SK-N-SH (cell line): ENCODE data around the gene VIPAS39. TPM values are rescaled to one million over a fixed set of nuclear protein-coding genes. Genes with fewer than 3 reads are reported as not detected.

Experiments used
- CTCF ChIA-PET: fragments of 300-600, 350-600 bp; formaldehyde crosslinking; extraction: SDS; loops from one replicate; lab custom pipeline; 2021; lab: Yijun Ruan, JAX
- POLR2A ChIA-PET: fragments of 350-600 bp; sonication (Branson Sonifier 250); formaldehyde crosslinking; extraction: SDS; loops from one replicate; lab custom pipeline; 2020; ENCODE audit warnings: antibody characterized with exemption, inconsistent platforms; lab: Yijun Ruan, JAX
- DNase-seq: peaks from one replicate; pipeline ENCODE4 v3.0.0; 2012
- H2AFZ ChIP-seq: fragments of 200-600 bp; sonication (generic); 2 replicates; pipeline ENCODE4 v1.8.1; 2016; ENCODE audit warnings: antibody characterized with exemption, mild to moderate bottlenecking, low read depth
- H3F3A ChIP-seq: fragments of 200-600 bp; sonication (generic); replicated peaks from 2 replicates; pipeline ENCODE3; 2016; ENCODE audit warnings: antibody characterized with exemption, mild to moderate bottlenecking; ENCODE audit not compliant: insufficient read depth
- H3K27ac ChIP-seq, 2 experiments: fragments of 200-500 bp in 1 of 2; fragments of 200-600 bp in 1 of 2; sonication (Bioruptor generic) in 1 of 2; sonication (generic), shearing (Covaris generic) in 1 of 2; 2 replicates each; pipeline versions ENCODE4 v1.5.1 to v1.6.1; 2014 to 2016; ENCODE audit warnings: low read depth in 2 of 2, inconsistent platforms in 1 of 2, low read length in 1 of 2, mild to moderate bottlenecking in 1 of 2, mixed read lengths in 1 of 2
- H3K27me3 ChIP-seq: fragments of 200-600 bp; sonication (generic), shearing (Covaris generic); 2 replicates; pipeline ENCODE4 v1.6.1; 2016; ENCODE audit warnings: mixed run types; ENCODE audit not compliant: insufficient read depth
- H3K36me3 ChIP-seq, 2 experiments: fragments of 200-500 bp in 1 of 2; fragments of 200-600 bp in 1 of 2; sonication (Bioruptor generic) in 1 of 2; sonication (generic) in 1 of 2; replicated peaks in 1 of 2; 2 replicates each; pipeline versions ENCODE3 to v1.5.1; 2014 to 2016; ENCODE audit warnings: low read length in 1 of 2, mild to moderate bottlenecking in 1 of 2; ENCODE audit not compliant: insufficient read depth in 2 of 2, control insufficient read depth in 1 of 2
- H3K4me1 ChIP-seq, 2 experiments: fragments of 200-500 bp in 1 of 2; fragments of 200-600 bp in 1 of 2; sonication (Bioruptor generic) in 1 of 2; sonication (generic), shearing (Covaris generic) in 1 of 2; 2 replicates each; pipeline versions ENCODE4 v1.5.1 to v1.6.1; 2014 to 2016; ENCODE audit warnings: low read depth in 1 of 2, low read length in 1 of 2, mixed run types in 1 of 2; ENCODE audit not compliant: insufficient read depth in 2 of 2, control insufficient read depth in 1 of 2
- H3K4me2 ChIP-seq: fragments of 200-600 bp; sonication (generic), shearing (Covaris generic); 2 replicates; pipeline ENCODE4 v1.6.1; 2017; ENCODE audit warnings: mixed run types
- H3K4me3 ChIP-seq, 2 experiments: fragments of 200-500 bp in 1 of 2; fragments of 200-600 bp in 1 of 2; sonication (Bioruptor generic) in 1 of 2; sonication (generic), shearing (Covaris generic) in 1 of 2; 2 replicates each; pipeline versions ENCODE4 v1.5.1 to v1.8.1; 2014 to 2016; ENCODE audit warnings: low read depth in 2 of 2, inconsistent platforms in 1 of 2, low read length in 1 of 2, mild to moderate bottlenecking in 1 of 2, mixed read lengths in 1 of 2, moderate library complexity in 1 of 2
- H3K79me2 ChIP-seq: fragments of 200-600 bp; sonication (generic); 2 replicates; pipeline ENCODE4 v1.8.1; 2017; ENCODE audit warnings: mild to moderate bottlenecking; ENCODE audit not compliant: insufficient read depth
- H3K9ac ChIP-seq: fragments of 200-600 bp; sonication (generic); 2 replicates; pipeline ENCODE4 v1.6.1; 2017; ENCODE audit warnings: mixed run types
- H3K9me2 ChIP-seq: fragments of 200-600 bp; sonication (generic); 2 replicates; pipeline ENCODE4 v1.6.1; 2017; ENCODE audit warnings: mixed run types
- H3K9me3 ChIP-seq: fragments of 200-600 bp; sonication (generic); 2 replicates; pipeline ENCODE4 v1.6.1; 2017; ENCODE audit warnings: mixed run types, mild to moderate bottlenecking, moderate library complexity
- H4K20me1 ChIP-seq: fragments of 200-600 bp; sonication (generic); 2 replicates; pipeline ENCODE4 v1.6.1; 2017; ENCODE audit warnings: mild to moderate bottlenecking, mixed run types; ENCODE audit not compliant: insufficient read depth
- CHD2 ChIP-seq: fragments of 150-350 bp; IDR thresholded peaks from 2 replicates; pipeline ENCODE4 v1.6.1; 2018; ENCODE audit warnings: low read length; ENCODE audit not compliant: partially characterized antibody
- ELF1 ChIP-seq: IDR thresholded peaks from 2 replicates; pipeline ENCODE4 v1.4.0; 2012
- EP300 ChIP-seq, 2 experiments: IDR thresholded peaks; 2 replicates each; pipeline versions ENCODE4 v1.4.0 to v1.6.1; 2012; ENCODE audit warnings: borderline replicate concordance in 1 of 2, low read depth in 1 of 2, low read length in 1 of 2
- EZH2phosphoT487 ChIP-seq: fragments of 200-600 bp; sonication (generic); IDR thresholded peaks from 2 replicates; pipeline ENCODE4 v1.6.1; 2017; ENCODE audit warnings: low read depth, mixed run types, mild to moderate bottlenecking, antibody characterized with exemption, moderate library complexity, borderline replicate concordance
- FOSL2 ChIP-seq: IDR thresholded peaks from 2 replicates; pipeline ENCODE4 v1.4.0; 2012; ENCODE audit warnings: low read depth, mild to moderate bottlenecking, moderate library complexity, borderline replicate concordance
- FOXM1 ChIP-seq: IDR thresholded peaks from 2 replicates; pipeline ENCODE4 v1.4.0; 2012; ENCODE audit warnings: low read depth, mild to moderate bottlenecking
- GATA2 ChIP-seq: sonication (generic); formaldehyde crosslinking; IDR thresholded peaks from 2 replicates; pipeline ENCODE4 v1.5.0; 2020; ENCODE audit warnings: mild to moderate bottlenecking, missing genetic modification reagents
- IRF3 ChIP-seq: fragments of 150-350 bp; IDR thresholded peaks from 2 replicates; pipeline ENCODE4 v1.6.1; 2016; ENCODE audit warnings: mild to moderate bottlenecking, low read depth, low read length
- NFIC ChIP-seq: IDR thresholded peaks from 2 replicates; pipeline ENCODE4 v1.4.0; 2012; ENCODE audit warnings: borderline replicate concordance
- NRF1 ChIP-seq: IDR thresholded peaks from 2 replicates; pipeline ENCODE4 v1.6.1; 2012; ENCODE audit warnings: low read depth, mild to moderate bottlenecking, low read length
- POLR2AphosphoS5 ChIP-seq: IDR thresholded peaks from 2 replicates; pipeline ENCODE4 v1.6.1; 2012; ENCODE audit warnings: low read depth, low read length
- RCOR1 ChIP-seq: fragments of 150-350 bp; IDR thresholded peaks from 2 replicates; pipeline ENCODE4 v1.6.1; 2017; ENCODE audit warnings: antibody characterized with exemption, low read length
- RFX5 ChIP-seq: IDR thresholded peaks from 2 replicates; pipeline ENCODE4 v1.6.1; 2012; ENCODE audit warnings: mild to moderate bottlenecking, improper control_type of control experiment, low read length
- TAF1 ChIP-seq: IDR thresholded peaks from 2 replicates; pipeline ENCODE4 v1.6.1; 2012; ENCODE audit warnings: low read depth, mild to moderate bottlenecking, low read length, moderate library complexity, borderline replicate concordance
- TEAD4 ChIP-seq: IDR thresholded peaks from 2 replicates; pipeline ENCODE4 v1.4.0; 2012; ENCODE audit warnings: mild to moderate bottlenecking, borderline replicate concordance; ENCODE audit not compliant: insufficient read depth
- USF2 ChIP-seq: fragments of 150-350 bp; IDR thresholded peaks from 2 replicates; pipeline ENCODE4 v1.6.1; 2017; ENCODE audit warnings: antibody characterized with exemption, low read length, low read depth, borderline replicate concordance
- YY1 ChIP-seq: IDR thresholded peaks from 2 replicates; pipeline ENCODE4 v1.4.0; 2012; ENCODE audit warnings: low read depth, mild to moderate bottlenecking
- ZBTB33 ChIP-seq: IDR thresholded peaks from 2 replicates; pipeline ENCODE4 v1.4.0; 2012; ENCODE audit warnings: low read depth, borderline replicate concordance
- WGBS: methylation state at CpG from one replicate; pipeline ENCODE4 v1.1.6; 2017; ENCODE audit warnings: low lambda C conversion rate; 5-methylcytosine and 5-hydroxymethylcytosine counted together
- polyA plus RNA-seq, 3 experiments: library from polyadenylated mRNA; depleted of rRNA; stranded (reverse); fragments of >200 nt; gene quantifications; 2 replicates each; pipeline ENCODE4 v1.2.3, GENCODE V29; 2012
- TF ChIP-seq, protein P1 (sequence below): IDR thresholded peaks from 2 replicates; pipeline ENCODE4 v1.4.0; 2012; ENCODE audit warnings: low read depth, borderline replicate concordance
- TF ChIP-seq, protein P2 (sequence below): fragments of 200-600 bp; sonication (generic); IDR thresholded peaks from 2 replicates; pipeline ENCODE4 v1.6.1; 2017; ENCODE audit warnings: antibody characterized with exemption, mild to moderate bottlenecking, moderate library complexity

The VIPAS39 gene
- polyA plus RNA-seq, 1 of the 3 experiments (the other 2 are of a cell fraction), result 20.8 TPM

GRCh38 chr14:77469539-77469938, 12.1 kb upstream of the VIPAS39 start:
- Histone ChIP-seq H3F3A (peaks cover 6% of the 10 kb centered on the region), H3K4me3 (no peak overlapping the region), H3K4me2 (no peak overlapping the region), H4K20me1 (no peaks in the 10 kb centered on the region), H3K9ac (no peak overlapping the region)
- POLR2A ChIA-PET, result no interaction called here
- TF ChIP-seq CHD2 (no peak), TEAD4 (no peak), EP300 (IDR thresholded peaks at IDR 0.05; ENCODE audit: borderline replicate concordance in 1 of 2, low read depth in 1 of 2, low read length in 1 of 2) (no peak), FOXM1 (no peak), TAF1 (no peak), POLR2AphosphoS5 (no peak), RFX5 (no peak), RCOR1 (no peak), NFIC (no peak), EZH2phosphoT487 (no peak), YY1 (no peak), NRF1 (no peak), FOSL2 (no peak), IRF3 (no peak), ZBTB33 (no peak), GATA2 (CRISPR knock-in tag) (no peak), USF2 (no peak), ELF1 (no peak)
- TF ChIP-seq, protein P1, sequence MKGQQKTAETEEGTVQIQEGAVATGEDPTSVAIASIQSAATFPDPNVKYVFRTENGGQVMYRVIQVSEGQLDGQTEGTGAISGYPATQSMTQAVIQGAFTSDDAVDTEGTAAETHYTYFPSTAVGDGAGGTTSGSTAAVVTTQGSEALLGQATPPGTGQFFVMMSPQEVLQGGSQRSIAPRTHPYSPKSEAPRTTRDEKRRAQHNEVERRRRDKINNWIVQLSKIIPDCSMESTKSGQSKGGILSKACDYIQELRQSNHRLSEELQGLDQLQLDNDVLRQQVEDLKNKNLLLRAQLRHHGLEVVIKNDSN, result no peak
- TF ChIP-seq, protein P2, sequence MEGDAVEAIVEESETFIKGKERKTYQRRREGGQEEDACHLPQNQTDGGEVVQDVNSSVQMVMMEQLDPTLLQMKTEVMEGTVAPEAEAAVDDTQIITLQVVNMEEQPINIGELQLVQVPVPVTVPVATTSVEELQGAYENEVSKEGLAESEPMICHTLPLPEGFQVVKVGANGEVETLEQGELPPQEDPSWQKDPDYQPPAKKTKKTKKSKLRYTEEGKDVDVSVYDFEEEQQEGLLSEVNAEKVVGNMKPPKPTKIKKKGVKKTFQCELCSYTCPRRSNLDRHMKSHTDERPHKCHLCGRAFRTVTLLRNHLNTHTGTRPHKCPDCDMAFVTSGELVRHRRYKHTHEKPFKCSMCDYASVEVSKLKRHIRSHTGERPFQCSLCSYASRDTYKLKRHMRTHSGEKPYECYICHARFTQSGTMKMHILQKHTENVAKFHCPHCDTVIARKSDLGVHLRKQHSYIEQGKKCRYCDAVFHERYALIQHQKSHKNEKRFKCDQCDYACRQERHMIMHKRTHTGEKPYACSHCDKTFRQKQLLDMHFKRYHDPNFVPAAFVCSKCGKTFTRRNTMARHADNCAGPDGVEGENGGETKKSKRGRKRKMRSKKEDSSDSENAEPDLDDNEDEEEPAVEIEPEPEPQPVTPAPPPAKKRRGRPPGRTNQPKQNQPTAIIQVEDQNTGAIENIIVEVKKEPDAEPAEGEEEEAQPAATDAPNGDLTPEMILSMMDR, result no peak
- TF ChIP-seq, all 33 proteins: peak for 0
- no peak for DNase-seq
- H3K36me3 ChIP-seq, result peaks cover 40 to 44% of the 10 kb centered on the region in 2 experiments
- no peak overlapping the region for H3K27ac ChIP-seq
- H3K79me2 ChIP-seq, result no peaks in the 10 kb centered on the region
- no peaks in the 10 kb centered on the region for H3K27me3 ChIP-seq
- no peaks in the 10 kb centered on the region for H3K4me1 ChIP-seq
- CTCF ChIA-PET, result interaction anchor here (3.5 kb wide), 1 partner anchor 10 kb away, joined by 15 read pairs; no protein-coding TSS in a partner anchor
- 100% methylated on average over 1 of the region's 1 CpG for WGBS
- no peak overlapping the region for H2AFZ ChIP-seq
- H3K9me2 ChIP-seq, result no peaks in the 10 kb centered on the region
- H3K9me3 ChIP-seq, result no peaks in the 10 kb centered on the region
